Measurements from ENCODE around the gene RAP2C.

- TF ChIP-seq, protein P1, sequence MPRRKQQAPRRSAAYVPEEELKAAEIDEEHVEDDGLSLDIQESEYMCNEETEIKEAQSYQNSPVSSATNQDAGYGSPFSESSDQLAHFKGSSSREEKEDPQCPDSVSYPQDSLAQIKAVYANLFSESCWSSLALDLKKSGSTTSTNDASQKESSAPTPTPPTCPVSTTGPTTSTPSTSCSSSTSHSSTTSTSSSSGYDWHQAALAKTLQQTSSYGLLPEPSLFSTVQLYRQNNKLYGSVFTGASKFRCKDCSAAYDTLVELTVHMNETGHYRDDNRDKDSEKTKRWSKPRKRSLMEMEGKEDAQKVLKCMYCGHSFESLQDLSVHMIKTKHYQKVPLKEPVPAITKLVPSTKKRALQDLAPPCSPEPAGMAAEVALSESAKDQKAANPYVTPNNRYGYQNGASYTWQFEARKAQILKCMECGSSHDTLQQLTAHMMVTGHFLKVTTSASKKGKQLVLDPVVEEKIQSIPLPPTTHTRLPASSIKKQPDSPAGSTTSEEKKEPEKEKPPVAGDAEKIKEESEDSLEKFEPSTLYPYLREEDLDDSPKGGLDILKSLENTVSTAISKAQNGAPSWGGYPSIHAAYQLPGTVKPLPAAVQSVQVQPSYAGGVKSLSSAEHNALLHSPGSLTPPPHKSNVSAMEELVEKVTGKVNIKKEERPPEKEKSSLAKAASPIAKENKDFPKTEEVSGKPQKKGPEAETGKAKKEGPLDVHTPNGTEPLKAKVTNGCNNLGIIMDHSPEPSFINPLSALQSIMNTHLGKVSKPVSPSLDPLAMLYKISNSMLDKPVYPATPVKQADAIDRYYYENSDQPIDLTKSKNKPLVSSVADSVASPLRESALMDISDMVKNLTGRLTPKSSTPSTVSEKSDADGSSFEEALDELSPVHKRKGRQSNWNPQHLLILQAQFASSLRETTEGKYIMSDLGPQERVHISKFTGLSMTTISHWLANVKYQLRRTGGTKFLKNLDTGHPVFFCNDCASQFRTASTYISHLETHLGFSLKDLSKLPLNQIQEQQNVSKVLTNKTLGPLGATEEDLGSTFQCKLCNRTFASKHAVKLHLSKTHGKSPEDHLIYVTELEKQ (tag by site-specific recombination; IDR thresholded peaks at IDR 0.05; ENCODE audit: borderline replicate concordance), result no peak
- TF ChIP-seq, protein P2, sequence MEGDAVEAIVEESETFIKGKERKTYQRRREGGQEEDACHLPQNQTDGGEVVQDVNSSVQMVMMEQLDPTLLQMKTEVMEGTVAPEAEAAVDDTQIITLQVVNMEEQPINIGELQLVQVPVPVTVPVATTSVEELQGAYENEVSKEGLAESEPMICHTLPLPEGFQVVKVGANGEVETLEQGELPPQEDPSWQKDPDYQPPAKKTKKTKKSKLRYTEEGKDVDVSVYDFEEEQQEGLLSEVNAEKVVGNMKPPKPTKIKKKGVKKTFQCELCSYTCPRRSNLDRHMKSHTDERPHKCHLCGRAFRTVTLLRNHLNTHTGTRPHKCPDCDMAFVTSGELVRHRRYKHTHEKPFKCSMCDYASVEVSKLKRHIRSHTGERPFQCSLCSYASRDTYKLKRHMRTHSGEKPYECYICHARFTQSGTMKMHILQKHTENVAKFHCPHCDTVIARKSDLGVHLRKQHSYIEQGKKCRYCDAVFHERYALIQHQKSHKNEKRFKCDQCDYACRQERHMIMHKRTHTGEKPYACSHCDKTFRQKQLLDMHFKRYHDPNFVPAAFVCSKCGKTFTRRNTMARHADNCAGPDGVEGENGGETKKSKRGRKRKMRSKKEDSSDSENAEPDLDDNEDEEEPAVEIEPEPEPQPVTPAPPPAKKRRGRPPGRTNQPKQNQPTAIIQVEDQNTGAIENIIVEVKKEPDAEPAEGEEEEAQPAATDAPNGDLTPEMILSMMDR (tag by site-specific recombination; IDR thresholded peaks at IDR 0.05), result no peak
- TF ChIP-seq, protein P3, sequence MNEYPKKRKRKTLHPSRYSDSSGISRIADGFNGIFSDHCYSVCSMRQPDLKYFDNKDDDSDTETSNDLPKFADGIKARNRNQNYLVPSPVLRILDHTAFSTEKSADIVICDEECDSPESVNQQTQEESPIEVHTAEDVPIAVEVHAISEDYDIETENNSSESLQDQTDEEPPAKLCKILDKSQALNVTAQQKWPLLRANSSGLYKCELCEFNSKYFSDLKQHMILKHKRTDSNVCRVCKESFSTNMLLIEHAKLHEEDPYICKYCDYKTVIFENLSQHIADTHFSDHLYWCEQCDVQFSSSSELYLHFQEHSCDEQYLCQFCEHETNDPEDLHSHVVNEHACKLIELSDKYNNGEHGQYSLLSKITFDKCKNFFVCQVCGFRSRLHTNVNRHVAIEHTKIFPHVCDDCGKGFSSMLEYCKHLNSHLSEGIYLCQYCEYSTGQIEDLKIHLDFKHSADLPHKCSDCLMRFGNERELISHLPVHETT (tag by site-specific recombination; IDR thresholded peaks at IDR 0.05), result no peak
- no peak for TF ChIP-seq MEIS1 (CRISPR knock-in tag; IDR thresholded peaks at IDR 0.05; ENCODE audit: borderline replicate concordance)
- TF ChIP-seq ZNF140 (tag by site-specific recombination; IDR thresholded peaks at IDR 0.05), result no peak
Observed at GRCh38 chrX:132153166-132153565, 66.1 kb downstream of the RAP2C start.

Measured in HEK293 (cell line).